Stimulated activated naive CD4-positive, alpha-beta T cell treated with Interleukin-2 at 50 U/mL for 16 hours (primary cell): ENCODE data around the gene BPI.
"Not testable (repeated sequence)": the region's sequence is repeated elsewhere in the genome, so short reads cannot be mapped to it uniquely, and the experiment has no call there.

Experiments
- DNase-seq: peaks from one replicate; lab custom pipeline; 2025; lab: John Stamatoyannopoulos, UW

The BPI gene

GRCh38 chr20:38304845-38305447, 990 bp downstream of the BPI start:
- DNase-seq = no peak

- no peak for DNase-seq
These were observed 1.6 kb downstream of the BPI start for GRCh38 chr20:38305541-38305940.

GRCh38 chr20:38306379-38306778, 2.4 kb downstream of the BPI start:
- no peak for DNase-seq

- no peak for DNase-seq
These were observed 3.6 kb downstream of the BPI start for GRCh38 chr20:38307371-38308046.

- DNase-seq = no peak
These were observed 4.1 kb downstream of the BPI start for GRCh38 chr20:38308047-38308438.

GRCh38 chr20:38308447-38308846, 4.5 kb downstream of the BPI start:
- DNase-seq = no peak

GRCh38 chr20:38311091-38311490, 7.1 kb downstream of the BPI start:
- no peak for DNase-seq

GRCh38 chr20:38311491-38311890, 7.5 kb downstream of the BPI start:
- DNase-seq = no peak

GRCh38 chr20:38313676-38314075, 9.7 kb downstream of the BPI start:
- no peak for DNase-seq

GRCh38 chr20:38314350-38314749, 10.4 kb downstream of the BPI start:
- not testable (repeated sequence) for DNase-seq

- no peak for DNase-seq
These were observed 11.5 kb downstream of the BPI start for GRCh38 chr20:38315290-38315966.

GRCh38 chr20:38316341-38316740, 12.4 kb downstream of the BPI start:
- no peak for DNase-seq

- DNase-seq = no peak
These were observed 13.5 kb downstream of the BPI start for GRCh38 chr20:38317422-38317821.

- no peak for DNase-seq
These were observed 16.3 kb downstream of the BPI start for GRCh38 chr20:38320221-38320620.

- DNase-seq = no peak
These were observed 18.1 kb downstream of the BPI start for GRCh38 chr20:38321959-38322598.

- no peak for DNase-seq
These were observed 20.2 kb downstream of the BPI start for GRCh38 chr20:38324159-38324558.

GRCh38 chr20:38325167-38325566, 21.2 kb downstream of the BPI start:
- no peak for DNase-seq

GRCh38 chr20:38325905-38326304, 21.9 kb downstream of the BPI start:
- DNase-seq = no peak

GRCh38 chr20:38326309-38326708, 22.4 kb downstream of the BPI start:
- no peak for DNase-seq

- DNase-seq = no peak
These were observed 26.7 kb downstream of the BPI start for GRCh38 chr20:38330638-38331037.

- DNase-seq = no peak
These were observed 27.3 kb downstream of the BPI start for GRCh38 chr20:38331245-38331644.

- DNase-seq = no peak
These were observed 27.9 kb downstream of the BPI start for GRCh38 chr20:38331814-38332213.

- DNase-seq = no peak
These were observed 30.1 kb downstream of the BPI start for GRCh38 chr20:38334016-38334415.
